H1 (cell line): Measurements from ENCODE around the gene FAM83B. TPM values are rescaled to one million over a fixed set of nuclear protein-coding genes. Genes with fewer than 3 reads are reported as not detected.

Experiments used
- CTCF ChIA-PET: fragments of 300-600 bp; sonication (Branson Sonifier 250); formaldehyde crosslinking; loops from one replicate; lab custom pipeline; 2021; ENCODE audit not compliant: partially characterized antibody; lab: Charles Lee
- POLR2A ChIA-PET: fragments of 300-600 bp; sonication (Branson Sonifier 250); formaldehyde crosslinking; loops from one replicate; lab custom pipeline; 2021; ENCODE audit warnings: inconsistent platforms; ENCODE audit not compliant: partially characterized antibody; lab: Charles Lee
- DNase-seq, 2 experiments: peaks; one replicate each; pipeline versions ENCODE4 v3.0.0 to v3.0.0-alpha.2; 2010 to 2022; ENCODE audit warnings: low spot score in 2 of 2, low read depth in 1 of 2, mixed read lengths in 1 of 2
- FAIRE-seq: peaks from 2 replicates; lab custom pipeline; 2011; peaks lifted over from hg19 to GRCh38; lab: Jason Lieb, UNC
- H2AFZ ChIP-seq: 2 replicates; pipeline ENCODE4 v1.8.1; 2012; ENCODE audit warnings: low read length, inconsistent platforms
- H2AK5ac ChIP-seq: 2 replicates; pipeline ENCODE4 v1.6.1; 2013; ENCODE audit warnings: low read depth, low read length
- H2BK120ac ChIP-seq: replicated peaks from 2 replicates; pipeline ENCODE3; 2013; ENCODE audit warnings: low read depth, low read length, inconsistent platforms
- H2BK12ac ChIP-seq: 2 replicates; pipeline ENCODE4 v1.6.1; 2013; ENCODE audit warnings: low read depth, low read length
- H2BK15ac ChIP-seq: 2 replicates; pipeline ENCODE4 v1.6.1; 2013; ENCODE audit warnings: low read length
- H2BK20ac ChIP-seq: 2 replicates; pipeline ENCODE4 v1.6.1; 2013; ENCODE audit warnings: low read length
- H2BK5ac ChIP-seq: 2 replicates; pipeline ENCODE4 v1.6.1; 2013; ENCODE audit warnings: low read depth, low read length
- H3K14ac ChIP-seq: 2 replicates; pipeline ENCODE4 v1.6.1; 2013; ENCODE audit warnings: inconsistent platforms; ENCODE audit not compliant: insufficient read length
- H3K18ac ChIP-seq: 2 replicates; pipeline ENCODE4 v1.6.1; 2013; ENCODE audit warnings: low read length; ENCODE audit errors: extremely low read depth
- H3K23ac ChIP-seq: 2 replicates; pipeline ENCODE4 v1.6.1; 2013; ENCODE audit warnings: inconsistent platforms; ENCODE audit not compliant: insufficient read length
- H3K23me2 ChIP-seq: 2 replicates; pipeline ENCODE4 v1.6.1; 2013; ENCODE audit warnings: low read depth, low read length
- H3K27ac ChIP-seq: 2 replicates; pipeline ENCODE4 v1.6.1; 2011; ENCODE audit warnings: low read depth, low read length, inconsistent platforms
- H3K27me3 ChIP-seq, 4 experiments: replicated peaks in 1 of 4; 1 replicate in 1 of 4; 2 replicates in 3 of 4; pipeline versions ENCODE4 v1.6.1 to v1.8.1; 2011 to 2013; ENCODE audit warnings: low read length in 3 of 4, mild to moderate bottlenecking in 3 of 4, inconsistent platforms in 2 of 4, mixed read lengths in 2 of 4, moderate library complexity in 1 of 4; ENCODE audit not compliant: control insufficient read depth in 3 of 4, insufficient read depth in 3 of 4; ENCODE audit errors: extremely low read depth in 1 of 4
- H3K36me3 ChIP-seq, 4 experiments: 2 replicates each; pipeline versions ENCODE4 v1.6.1 to v1.8.1; 2011 to 2013; ENCODE audit warnings: mild to moderate bottlenecking in 4 of 4, low read length in 3 of 4, moderate library complexity in 2 of 4, control low read depth in 1 of 4, inconsistent platforms in 1 of 4; ENCODE audit not compliant: insufficient read depth in 4 of 4, control insufficient read depth in 2 of 4
- H3K4ac ChIP-seq: replicated peaks from 2 replicates; pipeline ENCODE3; 2013; ENCODE audit warnings: low read length, low read depth, mixed read lengths, inconsistent platforms; ENCODE audit not compliant: insufficient read length
- H3K4me1 ChIP-seq, 4 experiments: replicated peaks in 1 of 4; 1 replicate in 1 of 4; 2 replicates in 3 of 4; pipeline versions ENCODE4 v1.6.1 to v1.8.1; 2011 to 2013; ENCODE audit warnings: low read length in 3 of 4, inconsistent platforms in 2 of 4, mixed read lengths in 1 of 4; ENCODE audit not compliant: insufficient read depth in 4 of 4, control insufficient read depth in 3 of 4
- H3K4me2 ChIP-seq, 2 experiments: 2 replicates each; pipeline versions ENCODE4 v1.6.1 to v1.8.1; 2011 to 2013; ENCODE audit warnings: low read depth in 2 of 2, low read length in 2 of 2, control low read depth in 1 of 2, inconsistent platforms in 1 of 2, mild to moderate bottlenecking in 1 of 2; ENCODE audit not compliant: insufficient read depth in 1 of 2
- H3K4me3 ChIP-seq, 4 experiments: fragments of 200-600, 300-600 bp in 1 of 4; sonication (generic), shearing (Covaris generic), sonication (Bioruptor Twin) in 1 of 4; 2 replicates each; pipeline versions ENCODE4 v1.5.1 to v1.8.1; 2011 to 2016; ENCODE audit warnings: low read length in 4 of 4, low read depth in 3 of 4, control low read depth in 2 of 4, inconsistent platforms in 2 of 4, mild to moderate bottlenecking in 2 of 4, mixed read lengths in 1 of 4, moderate library complexity in 1 of 4; ENCODE audit not compliant: insufficient read depth in 2 of 4; ENCODE audit errors: extremely low read depth in 1 of 4
- H3K56ac ChIP-seq: replicated peaks from 2 replicates; pipeline ENCODE3; 2013; ENCODE audit warnings: low read depth, mild to moderate bottlenecking, mixed read lengths, low read length, inconsistent platforms; ENCODE audit not compliant: insufficient read length
- H3K79me1 ChIP-seq: 2 replicates; pipeline ENCODE4 v1.6.1; 2013; ENCODE audit warnings: low read depth, low read length, control low read depth
- H3K79me2 ChIP-seq, 2 experiments: 2 replicates each; pipeline versions ENCODE4 v1.6.1 to v1.8.1; 2012 to 2013; ENCODE audit warnings: low read length in 2 of 2, mild to moderate bottlenecking in 2 of 2, inconsistent platforms in 1 of 2; ENCODE audit not compliant: insufficient read depth in 2 of 2, control insufficient read depth in 1 of 2
- H3K9ac ChIP-seq, 4 experiments: replicated peaks in 1 of 4; 1 replicate in 1 of 4; 2 replicates in 3 of 4; pipeline versions ENCODE4 v1.6.1 to v1.8.1; 2011 to 2013; ENCODE audit warnings: low read depth in 3 of 4, low read length in 3 of 4, control low read depth in 2 of 4, mild to moderate bottlenecking in 2 of 4, moderate library complexity in 2 of 4, inconsistent platforms in 1 of 4; ENCODE audit errors: extremely low read depth in 1 of 4
- H3K9me3 ChIP-seq, 2 experiments: 2 replicates each; pipeline versions ENCODE4 v1.6.1 to v1.8.1; 2012 to 2013; ENCODE audit warnings: mild to moderate bottlenecking in 2 of 2, moderate library complexity in 2 of 2, control low read depth in 1 of 2, inconsistent platforms in 1 of 2, low read depth in 1 of 2, low read length in 1 of 2, mixed read lengths in 1 of 2; ENCODE audit not compliant: insufficient read depth in 2 of 2
- H4K20me1 ChIP-seq, 2 experiments: replicated peaks in 1 of 2; 2 replicates each; pipeline versions ENCODE3 to v1.8.1; 2011 to 2013; ENCODE audit warnings: inconsistent platforms in 2 of 2, low read length in 2 of 2, mild to moderate bottlenecking in 1 of 2; ENCODE audit not compliant: insufficient read depth in 2 of 2, control insufficient read depth in 1 of 2
- H4K5ac ChIP-seq: 2 replicates; pipeline ENCODE4 v1.6.1; 2013; ENCODE audit warnings: low read length, low read depth, mixed read lengths, inconsistent platforms; ENCODE audit not compliant: insufficient read length
- H4K8ac ChIP-seq: 2 replicates; pipeline ENCODE4 v1.8.0; 2013; ENCODE audit warnings: mild to moderate bottlenecking, moderate library complexity, low read length, inconsistent platforms; ENCODE audit not compliant: insufficient read depth; ENCODE audit errors: extremely low read depth
- H4K91ac ChIP-seq: replicated peaks from 2 replicates; pipeline ENCODE3; 2013; ENCODE audit warnings: low read length, mixed read lengths, inconsistent platforms; ENCODE audit not compliant: insufficient read length
- CHD1 ChIP-seq: IDR thresholded peaks from 2 replicates; pipeline ENCODE4 v1.6.1; 2012; ENCODE audit warnings: low read depth, low read length, improper control_type of control experiment
- KDM1A ChIP-seq: fragments of 200-600, 300-600 bp; sonication (generic); IDR thresholded peaks from 2 replicates; pipeline ENCODE4 v1.7.1; 2016; ENCODE audit warnings: mild to moderate bottlenecking, low read length, borderline replicate concordance
- polyA plus RNA-seq, 7 experiments: library from polyadenylated mRNA; depleted of rRNA in 3 of 7; stranded (reverse) in 5 of 7; unstranded in 2 of 7; fragments of >200 nt in 5 of 7; fragments of 200-250 nt in 2 of 7; gene quantifications; 1 replicate in 5 of 7; 2 replicates in 1 of 7; 4 replicates in 1 of 7; pipeline versions ENCODE4 v1.2.1 to v1.2.3, GENCODE V29; 2011 to 2013; ENCODE audit warnings: missing spikeins in 2 of 7, mixed read lengths in 2 of 7
- total RNA-seq: library from RNA; stranded (reverse); fragmentation: NEBNext Ultra II Directional; extraction: Animal tissue kit (Norgen Biotek cat#: 25700); gene quantifications from 2 replicates; pipeline ENCODE4 v1.2.1, GENCODE V29; 2021

FAM83B gene
- total and polyA plus RNA-seq, 2 of the 8 experiments (the other 6 are each of a cell fraction or from before 2014, with no cell fraction given), result 0.71 to 5.7 TPM

DNA sequence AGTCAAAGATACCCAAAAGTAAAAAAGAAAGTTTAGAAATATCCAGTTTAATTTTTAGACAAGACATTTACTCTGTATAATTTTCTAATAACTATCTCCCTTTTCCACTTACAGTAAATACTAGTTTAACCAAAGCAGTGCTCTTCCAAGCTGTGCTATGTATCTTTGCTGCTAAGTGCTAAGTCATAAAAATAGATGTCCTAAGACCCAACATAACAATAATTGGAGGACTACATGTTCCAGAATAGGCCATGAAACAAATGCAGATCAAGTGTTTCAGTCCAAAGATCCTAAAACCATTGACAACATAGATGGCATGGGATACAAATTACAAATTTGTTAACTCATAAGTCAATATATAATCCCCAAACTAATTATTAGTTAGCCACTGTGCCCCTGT, 111.1 kb downstream of the FAM83B start:
- H3K23ac ChIP-seq, result no peak overlapping the region
- no peak overlapping the region for H3K4me3 ChIP-seq
- no peaks in the 10 kb centered on the region for H4K20me1 ChIP-seq
- H2BK15ac ChIP-seq, result no peak overlapping the region
- H3K4ac ChIP-seq, result no peak overlapping the region
- H3K9ac ChIP-seq, result no peak overlapping the region
- H3K27ac ChIP-seq, result no peak overlapping the region
- ChIA-PET CTCF (no interaction called here), POLR2A (no interaction called here)
- no peak overlapping the region for H2BK120ac ChIP-seq
- no peak overlapping the region for H4K8ac ChIP-seq
- H3K18ac ChIP-seq, result no peak overlapping the region
- no peak for FAIRE-seq
- no peak overlapping the region for H3K56ac ChIP-seq
- H3K14ac ChIP-seq, result no peak overlapping the region
- no peak overlapping the region for H4K91ac ChIP-seq
- no peaks in the 10 kb centered on the region for H3K23me2 ChIP-seq
- no peak overlapping the region for H2BK20ac ChIP-seq
- H3K79me2 ChIP-seq, result no peaks in the 10 kb centered on the region
- H3K4me1 ChIP-seq, result no peaks in the 10 kb centered on the region
- no peak overlapping the region for H3K4me2 ChIP-seq
- H3K27me3 ChIP-seq, result no peaks in the 10 kb centered on the region
- no peaks in the 10 kb centered on the region for H3K79me1 ChIP-seq
- H3K36me3 ChIP-seq, result no peaks in the 10 kb centered on the region
- no peak overlapping the region for H2BK12ac ChIP-seq
- H2AK5ac ChIP-seq, result no peak overlapping the region
- no peak for DNase-seq
- no peak overlapping the region for H2AFZ ChIP-seq
- no peaks in the 10 kb centered on the region for H3K9me3 ChIP-seq
- H4K5ac ChIP-seq, result no peak overlapping the region
- no peak overlapping the region for H2BK5ac ChIP-seq
- TF ChIP-seq KDM1A (no peak), CHD1 (no peak)
